Measurements from ENCODE around the gene SLC44A4.

The SLC44A4 gene

GRCh38 chr6:31901415-31901952 is 22.7 kb upstream of the SLC44A4 start:
- Histone ChIP-seq H3K27ac (ENCODE audit: low read depth in 2 of 2, low read length in 2 of 2) (peak overlapping the region; percentile 77 to 81), H3K9ac (ENCODE audit: low read depth in 1 of 2, low read length in 2 of 2) (peak overlapping the region in 1 of 2 donors; percentile 48), H3K9me3 (ENCODE audit: control insufficient read depth in 2 of 2, low read length in 2 of 2) (no peaks in the 10 kb centered on the region), H3K27me3 (ENCODE audit: control insufficient read depth in 2 of 2, insufficient read depth in 2 of 2, low read length in 2 of 2) (peaks cover 0 to 3% of the 10 kb centered on the region in 2 donors), H3K4me3 (ENCODE audit: low read length in 2 of 2) (peak overlapping the region; percentile 48 to 80), H3K36me3 (ENCODE audit: control insufficient read depth in 2 of 2, insufficient read depth in 2 of 2, low read length in 2 of 2) (no peaks in the 10 kb centered on the region), H3K4me1 (ENCODE audit: control insufficient read depth in 2 of 2, insufficient read depth in 2 of 2, low read length in 2 of 2) (peaks cover 18 to 20% of the 10 kb centered on the region in 2 donors)

- H3K4me3 ChIP-seq (ENCODE audit: low read length in 2 of 2) = peak overlapping the region; percentile 48 to 80
- H3K36me3 ChIP-seq (ENCODE audit: control insufficient read depth in 2 of 2, insufficient read depth in 2 of 2, low read length in 2 of 2) = peaks cover 0 to 2% of the 10 kb centered on the region in 2 donors
- H3K9me3 ChIP-seq (ENCODE audit: control insufficient read depth in 2 of 2, low read length in 2 of 2) = no peaks in the 10 kb centered on the region
- H3K27me3 ChIP-seq (ENCODE audit: control insufficient read depth in 2 of 2, insufficient read depth in 2 of 2, low read length in 2 of 2) = peaks cover 0 to under 1% of the 10 kb centered on the region in 2 donors
- peaks cover 19 to 20% of the 10 kb centered on the region in 2 donors for H3K4me1 ChIP-seq (ENCODE audit: control insufficient read depth in 2 of 2, insufficient read depth in 2 of 2, low read length in 2 of 2)
- H3K9ac ChIP-seq (ENCODE audit: low read depth in 1 of 2, low read length in 2 of 2) = peak overlapping the region in 1 of 2 donors; percentile 48
- peak overlapping the region; percentile 77 to 81 for H3K27ac ChIP-seq (ENCODE audit: low read depth in 2 of 2, low read length in 2 of 2)
Observed at GRCh38 chr6:31900917-31901414, 22.2 kb upstream of the SLC44A4 start.

GRCh38 chr6:31899882-31900722 is 21.3 kb upstream of the SLC44A4 start:
- H3K9me3 ChIP-seq (ENCODE audit: control insufficient read depth in 2 of 2, low read length in 2 of 2) = no peaks in the 10 kb centered on the region
- no peak overlapping the region for H3K4me3 ChIP-seq (ENCODE audit: low read length in 2 of 2)
- H3K9ac ChIP-seq (ENCODE audit: low read depth in 1 of 2, low read length in 2 of 2) = no peak overlapping the region
- no peaks in the 10 kb centered on the region for H3K27me3 ChIP-seq (ENCODE audit: control insufficient read depth in 2 of 2, insufficient read depth in 2 of 2, low read length in 2 of 2)
- H3K27ac ChIP-seq (ENCODE audit: low read depth in 2 of 2, low read length in 2 of 2) = no peak overlapping the region
- H3K4me1 ChIP-seq (ENCODE audit: control insufficient read depth in 2 of 2, insufficient read depth in 2 of 2, low read length in 2 of 2) = peaks cover 19 to 20% of the 10 kb centered on the region in 2 donors
- H3K36me3 ChIP-seq (ENCODE audit: control insufficient read depth in 2 of 2, insufficient read depth in 2 of 2, low read length in 2 of 2) = peaks cover 0 to 3% of the 10 kb centered on the region in 2 donors

- Histone ChIP-seq H3K4me1 (ENCODE audit: control insufficient read depth in 2 of 2, insufficient read depth in 2 of 2, low read length in 2 of 2) (peaks cover 19 to 20% of the 10 kb centered on the region in 2 donors), H3K9me3 (ENCODE audit: control insufficient read depth in 2 of 2, low read length in 2 of 2) (no peaks in the 10 kb centered on the region), H3K27ac (ENCODE audit: low read depth in 2 of 2, low read length in 2 of 2) (no peak overlapping the region), H3K9ac (ENCODE audit: low read depth in 1 of 2, low read length in 2 of 2) (no peak overlapping the region), H3K4me3 (ENCODE audit: low read length in 2 of 2) (no peak overlapping the region), H3K36me3 (ENCODE audit: control insufficient read depth in 2 of 2, insufficient read depth in 2 of 2, low read length in 2 of 2) (peaks cover 2 to 5% of the 10 kb centered on the region in 2 donors), H3K27me3 (ENCODE audit: control insufficient read depth in 2 of 2, insufficient read depth in 2 of 2, low read length in 2 of 2) (no peaks in the 10 kb centered on the region)
Observed at GRCh38 chr6:31899215-31899614, 20.4 kb upstream of the SLC44A4 start.

GRCh38 chr6:31898383-31899011 is 19.7 kb upstream of the SLC44A4 start:
- Histone ChIP-seq H3K36me3 (ENCODE audit: control insufficient read depth in 2 of 2, insufficient read depth in 2 of 2, low read length in 2 of 2) (peaks cover 2 to 5% of the 10 kb centered on the region in 2 donors), H3K4me1 (ENCODE audit: control insufficient read depth in 2 of 2, insufficient read depth in 2 of 2, low read length in 2 of 2) (peaks cover 19 to 20% of the 10 kb centered on the region in 2 donors), H3K9me3 (ENCODE audit: control insufficient read depth in 2 of 2, low read length in 2 of 2) (no peaks in the 10 kb centered on the region), H3K27ac (ENCODE audit: low read depth in 2 of 2, low read length in 2 of 2) (peak overlapping the region; percentile 69 to 84), H3K4me3 (ENCODE audit: low read length in 2 of 2) (peak overlapping the region; percentile 96 to 99), H3K27me3 (ENCODE audit: control insufficient read depth in 2 of 2, insufficient read depth in 2 of 2, low read length in 2 of 2) (no peaks in the 10 kb centered on the region), H3K9ac (ENCODE audit: low read depth in 1 of 2, low read length in 2 of 2) (peak overlapping the region; percentile 94 to 98)

GRCh38 chr6:31897612-31898382 is 19.0 kb upstream of the SLC44A4 start, which contains the start of gene EHMT2:
EHMT2 (minus strand) TSS chr6:31897698; CDS start chr6:31897677, 21 bp downstream.
- peaks cover 17 to 18% of the 10 kb centered on the region in 2 donors for H3K4me1 ChIP-seq (ENCODE audit: control insufficient read depth in 2 of 2, insufficient read depth in 2 of 2, low read length in 2 of 2)
- H3K9me3 ChIP-seq (ENCODE audit: control insufficient read depth in 2 of 2, low read length in 2 of 2) = no peaks in the 10 kb centered on the region
- peaks cover 5 to 12% of the 10 kb centered on the region in 2 donors for H3K36me3 ChIP-seq (ENCODE audit: control insufficient read depth in 2 of 2, insufficient read depth in 2 of 2, low read length in 2 of 2)
- peak within 1 kb of the TSS; percentile 94 to 98 for H3K9ac ChIP-seq (ENCODE audit: low read depth in 1 of 2, low read length in 2 of 2)
- H3K27me3 ChIP-seq (ENCODE audit: control insufficient read depth in 2 of 2, insufficient read depth in 2 of 2, low read length in 2 of 2) = no peaks in the 10 kb centered on the region
- peak within 1 kb of the TSS; percentile 96 to 99 for H3K4me3 ChIP-seq (ENCODE audit: low read length in 2 of 2)
- H3K27ac ChIP-seq (ENCODE audit: low read depth in 2 of 2, low read length in 2 of 2) = peak within 1 kb of the TSS; percentile 69 to 84

- H3K4me3 ChIP-seq (ENCODE audit: low read length in 2 of 2) = peak overlapping the region; percentile 96 to 99
- peak overlapping the region; percentile 35 to 43 for H3K27ac ChIP-seq (ENCODE audit: low read depth in 2 of 2, low read length in 2 of 2)
- H3K27me3 ChIP-seq (ENCODE audit: control insufficient read depth in 2 of 2, insufficient read depth in 2 of 2, low read length in 2 of 2) = no peaks in the 10 kb centered on the region
- H3K9ac ChIP-seq (ENCODE audit: low read depth in 1 of 2, low read length in 2 of 2) = peak overlapping the region; percentile 52 to 94
- H3K4me1 ChIP-seq (ENCODE audit: control insufficient read depth in 2 of 2, insufficient read depth in 2 of 2, low read length in 2 of 2) = peaks cover 12 to 14% of the 10 kb centered on the region in 2 donors
- H3K36me3 ChIP-seq (ENCODE audit: control insufficient read depth in 2 of 2, insufficient read depth in 2 of 2, low read length in 2 of 2) = peaks cover 5 to 18% of the 10 kb centered on the region in 2 donors
- H3K9me3 ChIP-seq (ENCODE audit: control insufficient read depth in 2 of 2, low read length in 2 of 2) = no peaks in the 10 kb centered on the region
Observed at GRCh38 chr6:31896856-31897611, 18.2 kb upstream of the SLC44A4 start.

- Histone ChIP-seq H3K36me3 (ENCODE audit: control insufficient read depth in 2 of 2, insufficient read depth in 2 of 2, low read length in 2 of 2) (peaks cover 9 to 22% of the 10 kb centered on the region in 2 donors), H3K4me3 (ENCODE audit: low read length in 2 of 2) (peak overlapping the region; percentile 57 to 96), H3K27ac (ENCODE audit: low read depth in 2 of 2, low read length in 2 of 2) (peak overlapping the region in 1 of 2 donors; percentile 43), H3K4me1 (ENCODE audit: control insufficient read depth in 2 of 2, insufficient read depth in 2 of 2, low read length in 2 of 2) (peaks cover 12 to 14% of the 10 kb centered on the region in 2 donors), H3K9me3 (ENCODE audit: control insufficient read depth in 2 of 2, low read length in 2 of 2) (no peaks in the 10 kb centered on the region), H3K9ac (ENCODE audit: low read depth in 1 of 2, low read length in 2 of 2) (peak overlapping the region; percentile 51 to 52), H3K27me3 (ENCODE audit: control insufficient read depth in 2 of 2, insufficient read depth in 2 of 2, low read length in 2 of 2) (no peaks in the 10 kb centered on the region)
Observed at GRCh38 chr6:31896493-31896855, 17.7 kb upstream of the SLC44A4 start.

GRCh38 chr6:31892821-31893220 is 14.0 kb upstream of the SLC44A4 start:
- no peaks in the 10 kb centered on the region for H3K9me3 ChIP-seq (ENCODE audit: control insufficient read depth in 2 of 2, low read length in 2 of 2)
- H3K27me3 ChIP-seq (ENCODE audit: control insufficient read depth in 2 of 2, insufficient read depth in 2 of 2, low read length in 2 of 2) = no peaks in the 10 kb centered on the region
- H3K4me3 ChIP-seq (ENCODE audit: low read length in 2 of 2) = no peak overlapping the region
- no peak overlapping the region for H3K9ac ChIP-seq (ENCODE audit: low read depth in 1 of 2, low read length in 2 of 2)
- peaks cover 0 to 5% of the 10 kb centered on the region in 2 donors for H3K4me1 ChIP-seq (ENCODE audit: control insufficient read depth in 2 of 2, insufficient read depth in 2 of 2, low read length in 2 of 2)
- H3K27ac ChIP-seq (ENCODE audit: low read depth in 2 of 2, low read length in 2 of 2) = no peak overlapping the region
- peaks cover 23 to 41% of the 10 kb centered on the region in 2 donors for H3K36me3 ChIP-seq (ENCODE audit: control insufficient read depth in 2 of 2, insufficient read depth in 2 of 2, low read length in 2 of 2)
